Measurements from ENCODE around the gene CLPTM1L.
"Not testable (repeated sequence)": the region's sequence is repeated elsewhere in the genome, so short reads cannot be mapped to it uniquely, and the experiment has no call there.

Gene CLPTM1L

GRCh38 chr5:1336106-1336561 lies 8.8 kb downstream of the CLPTM1L start:
- no peak for FAIRE-seq
- no peak for TF ChIP-seq TAF1 (IDR thresholded peaks at IDR 0.05; ENCODE audit: borderline replicate concordance, low read depth, low read length)
- no peak for TF ChIP-seq POLR2A (IDR thresholded peaks at IDR 0.05; ENCODE audit: low read depth, low read length)
- no peak for TF ChIP-seq POLR2AphosphoS5 (IDR thresholded peaks at IDR 0.05; ENCODE audit: low read depth, low read length)

GRCh38 chr5:1335540-1336095 lies 9.3 kb downstream of the CLPTM1L start:
- DNase-seq (ENCODE audit: insufficient read length) (no peak), FAIRE-seq (no peak)
- TF ChIP-seq POLR2AphosphoS5 (IDR thresholded peaks at IDR 0.05; ENCODE audit: low read depth, low read length) (no peak), POLR2A (IDR thresholded peaks at IDR 0.05; ENCODE audit: low read depth, low read length) (no peak), TAF1 (IDR thresholded peaks at IDR 0.05; ENCODE audit: borderline replicate concordance, low read depth, low read length) (no peak)

More at GRCh38 chr5:1336106-1336561, 8.8 kb downstream of the CLPTM1L start:
- no peak for DNase-seq (ENCODE audit: insufficient read length)

- TF ChIP-seq TAF1 (IDR thresholded peaks at IDR 0.05; ENCODE audit: borderline replicate concordance, low read depth, low read length) = no peak
- TF ChIP-seq POLR2AphosphoS5 (IDR thresholded peaks at IDR 0.05; ENCODE audit: low read depth, low read length) = no peak
- no peak for TF ChIP-seq POLR2A (IDR thresholded peaks at IDR 0.05; ENCODE audit: low read depth, low read length)
- no peak for FAIRE-seq
- no peak for DNase-seq (ENCODE audit: insufficient read length)
Observed at GRCh38 chr5:1334831-1335539, 9.9 kb downstream of the CLPTM1L start.

GRCh38 chr5:1333986-1334385 lies 10.9 kb downstream of the CLPTM1L start:
- DNase-seq (ENCODE audit: insufficient read length) (no peak), FAIRE-seq (no peak)
- TF ChIP-seq POLR2A (IDR thresholded peaks at IDR 0.05; ENCODE audit: low read depth, low read length) (no peak), POLR2AphosphoS5 (IDR thresholded peaks at IDR 0.05; ENCODE audit: low read depth, low read length) (no peak), TAF1 (IDR thresholded peaks at IDR 0.05; ENCODE audit: borderline replicate concordance, low read depth, low read length) (no peak)

DNA sequence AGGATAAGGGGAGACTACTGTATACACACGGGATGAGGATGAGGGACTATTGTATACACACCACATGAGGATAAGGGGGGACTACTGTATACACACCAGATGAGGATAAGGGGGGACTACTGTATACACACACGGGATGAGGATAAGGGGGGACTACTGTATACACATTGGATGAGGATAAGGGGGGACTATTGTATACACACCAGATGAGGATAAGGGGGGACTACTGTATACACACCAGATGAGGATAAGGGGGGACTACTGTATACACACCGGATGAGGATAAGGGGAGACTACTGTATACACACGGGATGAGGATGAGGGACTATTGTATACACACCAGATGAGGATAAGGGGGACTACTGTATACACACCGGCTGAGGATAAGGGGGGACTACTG lies 11.6 kb downstream of the CLPTM1L start:
- FAIRE-seq = peak; percentile 82
- not testable (repeated sequence) for DNase-seq (ENCODE audit: insufficient read length)

- no peak for FAIRE-seq
- DNase-seq (ENCODE audit: insufficient read length) = no peak
- TF ChIP-seq POLR2AphosphoS5 (IDR thresholded peaks at IDR 0.05; ENCODE audit: low read depth, low read length) (no peak), TAF1 (IDR thresholded peaks at IDR 0.05; ENCODE audit: borderline replicate concordance, low read depth, low read length) (no peak), POLR2A (IDR thresholded peaks at IDR 0.05; ENCODE audit: low read depth, low read length) (no peak)
Observed at GRCh38 chr5:1332461-1333001, 12.4 kb downstream of the CLPTM1L start.

DNA sequence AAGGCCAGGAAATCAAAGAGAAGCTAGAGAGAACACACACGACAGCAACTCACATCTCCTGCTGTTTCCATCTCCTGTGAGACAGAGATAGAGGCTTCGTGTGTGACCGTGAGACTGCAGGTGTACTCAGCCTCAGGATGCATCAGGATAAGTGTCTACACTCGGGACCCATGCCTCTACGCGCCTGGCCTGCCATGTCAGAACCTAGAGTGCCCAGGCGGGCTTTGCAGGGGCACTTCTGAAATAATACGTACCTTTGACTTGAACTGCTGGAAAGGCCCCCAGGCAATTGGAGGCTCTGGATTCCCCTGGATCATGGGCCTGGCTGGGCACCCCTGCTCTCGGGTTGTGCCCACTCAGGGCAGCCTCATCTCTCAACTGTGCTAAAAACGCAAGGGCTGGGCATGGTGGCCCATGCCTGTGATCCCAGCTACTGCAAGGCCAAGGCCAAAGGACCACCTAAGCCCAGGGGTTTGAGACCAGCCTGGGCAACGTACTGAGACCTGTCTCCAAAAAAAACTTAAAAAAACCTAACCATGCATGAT lies 13.0 kb downstream of the CLPTM1L start:
- no peak for FAIRE-seq
- no peak for DNase-seq (ENCODE audit: insufficient read length)
- TF ChIP-seq POLR2A (IDR thresholded peaks at IDR 0.05; ENCODE audit: low read depth, low read length) = no peak
- TF ChIP-seq POLR2AphosphoS5 (IDR thresholded peaks at IDR 0.05; ENCODE audit: low read depth, low read length) = no peak
- TF ChIP-seq TAF1 (IDR thresholded peaks at IDR 0.05; ENCODE audit: borderline replicate concordance, low read depth, low read length) = no peak

GRCh38 chr5:1330847-1331831 lies 13.8 kb downstream of the CLPTM1L start:
- no peak for FAIRE-seq
- TF ChIP-seq TAF1 (IDR thresholded peaks at IDR 0.05; ENCODE audit: borderline replicate concordance, low read depth, low read length) = no peak
- TF ChIP-seq POLR2A (IDR thresholded peaks at IDR 0.05; ENCODE audit: low read depth, low read length) = no peak
- no peak for TF ChIP-seq POLR2AphosphoS5 (IDR thresholded peaks at IDR 0.05; ENCODE audit: low read depth, low read length)
- peak; percentile 16 for DNase-seq (ENCODE audit: insufficient read length)

DNA sequence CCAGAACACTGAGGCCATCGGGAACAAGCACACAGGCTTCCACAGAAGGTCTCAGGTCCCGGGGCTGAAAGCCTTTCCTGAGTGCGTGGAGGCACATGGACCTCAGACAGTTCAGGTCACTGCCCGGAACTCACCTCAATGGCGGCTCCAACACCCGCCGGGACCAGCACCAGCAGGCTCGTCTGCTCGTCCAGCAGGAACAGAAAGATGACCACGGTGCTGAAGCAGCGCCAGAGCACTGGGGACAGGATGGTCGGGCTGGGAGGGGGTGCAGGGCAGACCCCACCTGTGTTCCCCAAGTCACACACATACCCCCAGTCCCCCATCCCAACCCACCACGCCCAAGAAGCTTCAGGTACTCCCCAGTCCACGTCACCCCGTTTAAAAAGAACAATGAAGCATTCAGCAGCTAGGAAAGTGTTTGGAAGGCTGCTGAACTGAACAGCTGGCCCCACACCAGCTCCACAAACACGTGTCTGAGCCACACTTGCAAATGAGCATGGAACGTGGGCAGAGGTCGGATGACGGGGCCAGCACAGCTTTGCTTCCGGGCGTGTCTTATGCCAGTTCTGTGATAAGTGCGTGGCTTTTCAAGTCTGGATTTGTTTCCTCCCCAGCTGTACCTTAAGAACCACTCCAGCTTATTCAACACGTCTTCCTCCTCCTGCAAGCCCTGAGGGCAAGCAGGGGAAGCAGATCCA lies 14.6 kb downstream of the CLPTM1L start:
- TF ChIP-seq POLR2A (IDR thresholded peaks at IDR 0.05; ENCODE audit: low read depth, low read length) (no peak), POLR2AphosphoS5 (IDR thresholded peaks at IDR 0.05; ENCODE audit: low read depth, low read length) (no peak), TAF1 (IDR thresholded peaks at IDR 0.05; ENCODE audit: borderline replicate concordance, low read depth, low read length) (no peak)
- no peak for FAIRE-seq

DNA sequence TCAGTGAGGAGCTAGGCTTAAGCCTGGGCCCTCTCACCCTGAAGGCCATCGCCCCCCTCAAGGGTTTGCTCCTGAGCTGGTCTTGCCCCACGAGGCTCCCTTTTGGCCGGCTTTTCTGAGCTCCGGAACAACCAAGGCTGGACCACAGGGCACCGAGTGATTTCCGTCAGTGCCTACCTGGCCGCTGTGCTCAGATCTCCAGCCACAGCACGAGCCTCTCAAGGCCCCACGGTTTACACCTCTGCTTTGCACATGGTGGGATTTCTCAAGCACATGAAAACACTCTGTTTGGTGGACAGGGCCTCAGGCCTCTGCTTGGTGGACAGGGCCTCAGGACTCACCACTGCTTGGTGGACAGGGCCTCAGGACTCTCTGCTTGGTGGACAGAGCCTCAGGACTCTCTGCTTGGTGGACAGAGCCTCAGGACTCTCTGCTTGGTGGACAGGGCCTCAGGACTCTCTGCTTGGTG lies 15.8 kb downstream of the CLPTM1L start:
- FAIRE-seq = no peak
- peak; percentile 10 for DNase-seq (ENCODE audit: insufficient read length)
- no peak for TF ChIP-seq POLR2A (IDR thresholded peaks at IDR 0.05; ENCODE audit: low read depth, low read length)
- no peak for TF ChIP-seq TAF1 (IDR thresholded peaks at IDR 0.05; ENCODE audit: borderline replicate concordance, low read depth, low read length)
- TF ChIP-seq POLR2AphosphoS5 (IDR thresholded peaks at IDR 0.05; ENCODE audit: low read depth, low read length) = no peak

More for the DNA sequence above, 14.6 kb downstream of the CLPTM1L start:
- DNase-seq (ENCODE audit: insufficient read length) = peak; percentile 13

- DNase-seq (ENCODE audit: insufficient read length); FAIRE-seq: not testable (repeated sequence)
Observed at GRCh38 chr5:1328237-1329110, 16.4 kb downstream of the CLPTM1L start.

- not testable (repeated sequence) for FAIRE-seq; DNase-seq (ENCODE audit: insufficient read length)
Observed at GRCh38 chr5:1326901-1327756, 17.8 kb downstream of the CLPTM1L start.

DNA sequence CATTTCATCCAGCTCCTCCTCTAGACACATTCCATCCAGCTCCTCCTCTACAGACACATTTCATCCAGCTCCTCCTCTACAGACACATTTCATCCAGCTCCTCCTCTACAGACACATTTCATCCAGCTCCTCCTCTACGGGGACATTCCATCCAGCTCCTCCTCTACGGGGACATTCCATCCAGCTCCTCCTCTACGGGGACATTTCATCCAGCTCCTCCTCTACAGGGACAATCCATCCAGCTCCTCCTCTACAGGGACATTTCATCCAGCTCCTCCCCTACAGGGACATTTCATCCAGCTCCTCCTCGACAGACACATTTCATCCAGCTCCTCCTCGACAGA lies 18.4 kb downstream of the CLPTM1L start:
- FAIRE-seq; DNase-seq (ENCODE audit: insufficient read length): not testable (repeated sequence)
